GM15510 (cell line): Measurements from ENCODE around the gene DENND6B.
A peak's percentile ranks its signal among the peaks of the same experiment; 100 is the strongest.

Source experiments
- POLR2A ChIP-seq: IDR thresholded peaks from 3 replicates; pipeline ENCODE4 v1.6.1; 2011; ENCODE audit warnings: borderline replicate concordance; ENCODE audit not compliant: insufficient read length; ENCODE audit errors: extremely low read depth

Gene DENND6B

DNA sequence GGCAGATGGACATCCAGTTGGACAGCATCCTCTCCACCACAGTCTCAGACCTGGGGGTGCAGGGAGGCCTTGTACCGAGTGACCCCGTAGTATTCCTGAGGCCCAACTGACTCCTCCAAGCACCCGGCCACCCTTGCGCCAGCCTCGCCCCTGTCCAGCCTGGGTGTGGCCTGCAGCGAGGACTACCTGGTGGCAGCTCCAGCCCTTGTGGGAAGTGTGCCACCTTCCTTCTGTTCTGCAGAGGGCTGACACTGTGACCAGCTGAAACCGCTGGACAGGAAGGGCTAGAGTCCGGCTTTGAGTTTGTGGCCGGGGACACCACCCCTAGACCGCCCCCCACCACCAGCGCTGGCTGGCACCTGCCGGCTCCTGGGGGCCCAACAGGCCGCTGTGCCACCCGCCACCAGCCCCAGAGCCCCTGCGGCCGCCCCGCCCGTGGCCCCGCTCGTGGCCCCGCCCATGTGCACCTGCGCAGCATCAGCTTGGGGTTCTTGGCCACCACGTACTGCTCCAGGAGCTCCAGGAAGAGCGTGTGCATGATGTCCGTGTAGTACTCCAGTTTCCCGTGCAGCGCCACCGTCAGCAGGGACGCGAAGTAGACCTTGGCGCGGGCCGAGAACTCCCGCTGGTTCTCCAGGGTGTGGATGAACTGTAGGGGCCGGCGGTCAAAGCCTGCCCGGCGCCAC lies 46.6 kb downstream of the DENND6B start:
- no peak for TF ChIP-seq POLR2A

- TF ChIP-seq POLR2A, result no peak
Observed at GRCh38 chr22:50278956-50279619, 47.7 kb downstream of the DENND6B start.

GRCh38 chr22:50278461-50278860 lies 48.4 kb downstream of the DENND6B start:
- no peak for TF ChIP-seq POLR2A

DNA sequence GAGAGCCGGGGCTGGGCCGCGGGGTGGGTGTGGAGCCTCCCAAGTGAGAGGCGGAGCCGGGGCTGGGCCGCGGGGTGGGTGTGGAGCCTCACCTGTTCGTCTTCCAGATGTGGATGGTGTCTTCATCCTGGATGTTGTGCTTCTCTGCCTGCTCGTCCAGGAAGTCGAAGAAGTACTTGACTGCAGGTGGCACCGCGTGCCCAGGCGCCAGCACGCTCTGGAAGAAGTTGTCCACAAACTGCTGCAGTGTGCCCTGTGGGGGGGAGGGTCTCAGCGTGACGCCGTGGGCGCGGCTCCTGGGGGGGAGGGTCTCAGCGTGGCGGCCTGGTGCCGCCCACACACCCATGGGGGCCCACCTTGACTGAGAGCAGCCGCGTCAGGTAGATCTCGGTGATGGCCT lies 49.1 kb downstream of the DENND6B start:
- no peak for TF ChIP-seq POLR2A

- peak; percentile 23 for TF ChIP-seq POLR2A
Observed at GRCh38 chr22:50276143-50276542, 50.7 kb downstream of the DENND6B start.

GRCh38 chr22:50275181-50276055 lies 51.4 kb downstream of the DENND6B start:
- TF ChIP-seq POLR2A, result no peak

DNA sequence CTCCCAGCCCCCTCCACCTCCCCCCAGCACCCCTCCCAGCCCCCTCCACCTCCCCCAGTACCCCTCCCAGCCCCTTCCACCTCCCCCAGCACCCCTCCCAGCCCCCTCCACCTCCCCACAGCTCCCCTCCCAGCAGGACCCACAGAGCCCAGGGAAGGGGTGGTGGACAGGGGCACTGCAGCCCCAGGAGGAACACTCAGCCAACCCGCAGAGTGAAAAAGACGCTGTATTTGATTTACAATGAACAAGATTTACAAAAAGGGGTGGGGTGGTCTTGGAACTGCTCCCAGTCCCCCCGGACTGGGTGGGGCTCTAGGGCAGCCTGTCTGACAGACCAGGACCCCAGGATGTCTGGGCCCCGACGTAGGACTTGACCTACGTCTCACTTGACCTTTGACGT lies 52.0 kb downstream of the DENND6B start:
- no peak for TF ChIP-seq POLR2A

DNA sequence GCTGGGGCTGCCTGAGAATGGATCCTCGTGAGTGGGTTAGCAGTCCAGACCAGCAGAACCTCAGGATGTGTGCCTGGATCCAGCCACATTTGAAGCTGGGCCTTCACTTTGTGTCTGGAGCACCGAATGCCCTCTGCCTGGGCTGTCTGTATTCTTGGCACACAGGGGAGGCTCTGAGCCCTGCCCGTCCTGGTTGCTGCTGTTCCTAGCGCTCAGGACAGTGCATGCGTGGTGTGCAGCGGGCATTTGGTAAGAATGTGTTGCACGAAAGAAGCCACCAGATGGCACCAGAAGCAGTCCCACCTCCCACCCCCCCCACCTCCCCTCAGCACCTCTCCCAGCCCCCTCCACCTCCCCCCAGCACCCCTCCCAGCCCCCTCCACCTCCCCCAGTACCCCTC lies 52.5 kb downstream of the DENND6B start:
- no peak for TF ChIP-seq POLR2A

- TF ChIP-seq POLR2A, result no peak
Observed at GRCh38 chr22:50272044-50272802, 54.6 kb downstream of the DENND6B start.

GRCh38 chr22:50271519-50271970 lies 55.3 kb downstream of the DENND6B start:
- TF ChIP-seq POLR2A, result no peak

DNA sequence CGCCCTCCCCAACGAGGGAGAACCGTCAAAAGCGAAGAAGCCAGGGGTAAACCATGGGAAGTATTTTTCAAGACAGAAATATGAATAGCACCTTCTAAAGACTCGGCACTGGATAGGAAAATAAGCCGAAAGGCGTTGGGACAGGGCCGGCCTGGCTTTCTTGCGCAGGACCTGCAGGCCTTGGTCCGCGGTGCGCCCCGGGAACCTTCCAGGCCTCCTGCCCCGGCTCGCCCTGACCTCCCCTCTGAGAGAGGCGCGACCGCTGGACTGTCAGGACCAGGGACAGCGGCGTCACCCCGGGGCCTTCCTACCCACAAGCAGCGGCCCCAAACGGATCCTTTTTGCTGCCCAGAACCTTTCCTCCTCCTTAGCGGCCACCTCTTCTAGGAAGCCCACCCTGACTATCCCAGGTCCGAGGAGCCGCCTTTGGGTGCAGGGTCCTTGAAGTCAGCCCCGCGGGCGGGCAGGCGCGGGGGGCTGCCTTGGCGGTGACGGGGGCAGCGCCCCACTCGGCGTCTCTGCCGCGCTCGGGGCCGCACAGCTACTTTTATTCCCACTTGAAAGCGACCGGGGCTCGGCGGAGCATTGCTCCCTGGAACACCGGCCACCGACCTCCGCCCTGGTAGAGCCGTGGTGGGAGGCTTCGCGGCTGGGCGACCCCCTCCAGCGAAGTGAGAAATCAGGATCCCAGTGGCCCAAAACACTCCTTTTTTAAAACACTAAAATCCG lies 56.0 kb downstream of the DENND6B start:
- no peak for TF ChIP-seq POLR2A

- no peak for TF ChIP-seq POLR2A
Observed at GRCh38 chr22:50269970-50270665, 56.7 kb downstream of the DENND6B start, which contains the start of gene MAPK11. MAPK11 (minus strand) TSS chr22:50270380; CDS start chr22:50270292, 88 bp downstream.

DNA sequence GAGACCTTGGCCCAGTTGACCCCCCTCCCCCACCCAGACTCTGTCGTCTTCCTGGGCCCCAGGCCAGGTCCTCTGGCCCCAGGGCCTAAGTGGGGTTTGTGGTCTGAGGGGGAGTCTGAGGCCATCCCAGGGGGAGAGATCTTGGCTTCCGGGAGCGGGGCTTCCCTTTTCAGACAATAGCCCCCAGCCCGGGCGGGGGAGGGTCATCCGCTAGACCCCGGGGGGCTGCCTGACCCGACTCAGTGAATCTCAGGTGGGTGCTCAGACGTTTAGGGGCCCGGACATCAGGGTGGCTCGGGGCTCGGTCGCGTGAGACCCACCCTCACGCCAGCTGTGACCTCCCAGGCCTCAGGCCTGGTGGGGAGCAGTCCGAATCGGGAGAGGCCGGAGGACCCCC lies 57.2 kb downstream of the DENND6B start:
- TF ChIP-seq POLR2A, result no peak
